ENCODE data around the gene GHRH. TPM values are rescaled to one million over a fixed set of nuclear protein-coding genes. Genes with fewer than 3 reads are reported as not detected.

GHRH gene
- total RNA-seq, 1 experiment from 2014 or later: 0.74 TPM

- DNase-seq (ENCODE audit: low spot score) (no peak), ATAC-seq (no peak)
- Mint-ChIP-seq H3K4me3 (no peak overlapping the region), H3K27ac (peak overlapping the region; percentile 89), H3K27me3 (ENCODE audit: low read depth) (no peaks in the 10 kb centered on the region), H3K4me1 (peaks cover 47% of the 10 kb centered on the region), H3K36me3 (peaks cover 86% of the 10 kb centered on the region), H3K9me3 (no peaks in the 10 kb centered on the region)
- CTCF ChIA-PET: interaction anchor here (1.1 to 2.7 kb wide), 2 partner anchors 32 to 36 kb away, joined by 3 to 23 read pairs; no protein-coding TSS in a partner anchor
- POLR2A ChIA-PET: interaction anchor here (2.5 kb wide), 1 partner anchor 49 kb away, joined by 9 read pairs; the partner anchor contains the start of genes MROH8 and RPN2
- TF ChIP-seq NFATC4 (CRISPR knock-in tag; IDR thresholded peaks at IDR 0.05): no peak
- TF ChIP-seq KAT7 (CRISPR knock-in tag; IDR thresholded peaks at IDR 0.05; ENCODE audit: borderline replicate concordance): no peak
- TF ChIP-seq, protein P1, sequence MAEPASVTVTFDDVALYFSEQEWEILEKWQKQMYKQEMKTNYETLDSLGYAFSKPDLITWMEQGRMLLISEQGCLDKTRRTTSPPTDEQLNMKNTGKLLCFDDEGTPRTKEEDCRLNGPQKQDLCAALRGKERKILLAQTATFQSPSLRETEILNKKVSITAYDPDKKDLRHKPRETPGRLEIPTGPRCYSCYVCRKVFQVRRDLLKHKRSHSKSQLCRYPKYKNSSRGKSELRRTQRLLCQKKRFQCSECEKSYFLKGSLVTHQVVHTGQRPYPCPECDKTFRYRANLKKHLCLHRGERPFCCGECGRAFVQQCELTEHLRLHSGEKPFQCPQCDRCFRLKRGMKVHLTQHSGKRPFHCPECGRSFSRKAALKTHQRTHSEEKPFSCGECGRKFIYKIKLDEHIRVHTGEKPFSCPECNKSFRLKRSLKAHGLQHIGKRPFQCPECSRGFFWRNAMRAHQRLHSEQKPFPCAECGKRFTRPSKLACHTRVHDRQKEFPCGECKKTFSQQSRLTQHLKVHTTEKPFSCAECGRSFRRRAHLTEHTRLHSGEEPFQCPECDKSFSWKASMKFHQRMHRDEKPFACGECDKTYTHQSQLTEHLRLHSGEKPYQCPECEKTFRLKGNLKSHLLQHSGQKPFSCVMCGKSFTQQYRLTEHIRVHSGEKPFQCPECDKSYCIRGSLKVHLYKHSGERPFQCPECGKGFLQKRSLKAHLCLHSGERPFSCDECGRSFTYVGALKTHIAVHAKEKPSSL (CRISPR knock-in tag; conservative IDR thresholded peaks at IDR 0.05): no peak
- no peak for TF ChIP-seq CDX4 (CRISPR knock-in tag; IDR thresholded peaks at IDR 0.05; ENCODE audit: borderline replicate concordance)
- no peak for TF ChIP-seq JAZF1 (CRISPR knock-in tag; IDR thresholded peaks at IDR 0.05)
- TF ChIP-seq, protein P2, sequence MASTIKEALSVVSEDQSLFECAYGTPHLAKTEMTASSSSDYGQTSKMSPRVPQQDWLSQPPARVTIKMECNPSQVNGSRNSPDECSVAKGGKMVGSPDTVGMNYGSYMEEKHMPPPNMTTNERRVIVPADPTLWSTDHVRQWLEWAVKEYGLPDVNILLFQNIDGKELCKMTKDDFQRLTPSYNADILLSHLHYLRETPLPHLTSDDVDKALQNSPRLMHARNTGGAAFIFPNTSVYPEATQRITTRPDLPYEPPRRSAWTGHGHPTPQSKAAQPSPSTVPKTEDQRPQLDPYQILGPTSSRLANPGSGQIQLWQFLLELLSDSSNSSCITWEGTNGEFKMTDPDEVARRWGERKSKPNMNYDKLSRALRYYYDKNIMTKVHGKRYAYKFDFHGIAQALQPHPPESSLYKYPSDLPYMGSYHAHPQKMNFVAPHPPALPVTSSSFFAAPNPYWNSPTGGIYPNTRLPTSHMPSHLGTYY (CRISPR knock-in tag; IDR thresholded peaks at IDR 0.05): no peak
- no peak for TF ChIP-seq SMAD3 (CRISPR knock-in tag; IDR thresholded peaks at IDR 0.05; ENCODE audit: borderline replicate concordance)
- TF ChIP-seq ZBTB21 (CRISPR knock-in tag; IDR thresholded peaks at IDR 0.05; ENCODE audit: borderline replicate concordance): no peak
- TF ChIP-seq FOXK1 (CRISPR knock-in tag; IDR thresholded peaks at IDR 0.05): no peak
- TF ChIP-seq, protein P3, sequence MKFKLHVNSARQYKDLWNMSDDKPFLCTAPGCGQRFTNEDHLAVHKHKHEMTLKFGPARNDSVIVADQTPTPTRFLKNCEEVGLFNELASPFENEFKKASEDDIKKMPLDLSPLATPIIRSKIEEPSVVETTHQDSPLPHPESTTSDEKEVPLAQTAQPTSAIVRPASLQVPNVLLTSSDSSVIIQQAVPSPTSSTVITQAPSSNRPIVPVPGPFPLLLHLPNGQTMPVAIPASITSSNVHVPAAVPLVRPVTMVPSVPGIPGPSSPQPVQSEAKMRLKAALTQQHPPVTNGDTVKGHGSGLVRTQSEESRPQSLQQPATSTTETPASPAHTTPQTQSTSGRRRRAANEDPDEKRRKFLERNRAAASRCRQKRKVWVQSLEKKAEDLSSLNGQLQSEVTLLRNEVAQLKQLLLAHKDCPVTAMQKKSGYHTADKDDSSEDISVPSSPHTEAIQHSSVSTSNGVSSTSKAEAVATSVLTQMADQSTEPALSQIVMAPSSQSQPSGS (CRISPR knock-in tag; IDR thresholded peaks at IDR 0.05; ENCODE audit: borderline replicate concordance, low read depth): no peak
- no peak for TF ChIP-seq ZNF138 (CRISPR knock-in tag; conservative IDR thresholded peaks at IDR 0.05)
- TF ChIP-seq CTCF (IDR thresholded peaks at IDR 0.05): no peak
- no peak for TF ChIP-seq TCF7 (CRISPR knock-in tag; IDR thresholded peaks at IDR 0.05; ENCODE audit: low read depth)
- TF ChIP-seq, protein P4, sequence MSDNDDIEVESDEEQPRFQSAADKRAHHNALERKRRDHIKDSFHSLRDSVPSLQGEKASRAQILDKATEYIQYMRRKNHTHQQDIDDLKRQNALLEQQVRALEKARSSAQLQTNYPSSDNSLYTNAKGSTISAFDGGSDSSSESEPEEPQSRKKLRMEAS (CRISPR knock-in tag; IDR thresholded peaks at IDR 0.05): no peak
- TF ChIP-seq IRF2 (CRISPR knock-in tag; IDR thresholded peaks at IDR 0.05; ENCODE audit: borderline replicate concordance, low read depth): no peak
Measured at GRCh38 chr20:37228082-37228481, 33.5 kb downstream of the GHRH start.

DNA sequence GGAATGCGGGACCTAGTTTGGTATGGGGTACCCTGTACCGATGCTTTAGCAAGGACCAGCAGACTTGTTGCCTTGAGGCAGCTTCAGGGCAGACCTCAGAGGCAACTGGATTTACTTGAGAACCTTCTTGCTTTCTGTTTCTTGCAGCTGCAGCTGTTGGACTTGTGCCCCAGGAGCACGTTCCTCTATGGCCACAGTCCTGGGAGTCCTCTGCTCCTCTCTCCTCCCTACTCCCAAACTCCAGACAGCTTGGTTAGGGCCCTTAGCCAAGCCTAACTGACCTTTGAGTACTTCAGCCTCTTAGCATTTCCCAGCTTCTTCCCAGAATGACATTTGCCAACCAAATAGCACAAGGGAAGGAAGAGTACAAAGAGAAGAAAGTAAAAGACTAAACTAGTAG, 34.7 kb downstream of the GHRH start:
- CTCF ChIA-PET: interaction anchor here (0.6 to 0.9 kb wide), 2 partner anchors 35 to 1564 kb away, joined by 3 read pairs; no protein-coding TSS in a partner anchor
- TF ChIP-seq, protein P5, sequence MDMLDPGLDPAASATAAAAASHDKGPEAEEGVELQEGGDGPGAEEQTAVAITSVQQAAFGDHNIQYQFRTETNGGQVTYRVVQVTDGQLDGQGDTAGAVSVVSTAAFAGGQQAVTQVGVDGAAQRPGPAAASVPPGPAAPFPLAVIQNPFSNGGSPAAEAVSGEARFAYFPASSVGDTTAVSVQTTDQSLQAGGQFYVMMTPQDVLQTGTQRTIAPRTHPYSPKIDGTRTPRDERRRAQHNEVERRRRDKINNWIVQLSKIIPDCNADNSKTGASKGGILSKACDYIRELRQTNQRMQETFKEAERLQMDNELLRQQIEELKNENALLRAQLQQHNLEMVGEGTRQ (CRISPR knock-in tag; IDR thresholded peaks at IDR 0.05): no peak
- TF ChIP-seq ZNF671 (CRISPR knock-in tag; IDR thresholded peaks at IDR 0.05) (no peak), ZNF219 (CRISPR knock-in tag; IDR thresholded peaks at IDR 0.05; ENCODE audit: borderline replicate concordance) (no peak), ZNF416 (CRISPR knock-in tag; IDR thresholded peaks at IDR 0.05) (no peak), E2F4 (CRISPR knock-in tag; IDR thresholded peaks at IDR 0.05; ENCODE audit: borderline replicate concordance, low read depth) (no peak), ZNF138 (CRISPR knock-in tag; conservative IDR thresholded peaks at IDR 0.05) (no peak), PRRX2 (CRISPR knock-in tag; IDR thresholded peaks at IDR 0.05) (no peak), ZNF263 (CRISPR knock-in tag; IDR thresholded peaks at IDR 0.05; ENCODE audit: low read depth) (no peak), ZNF423 (CRISPR knock-in tag; IDR thresholded peaks at IDR 0.05) (no peak), NR2C2 (CRISPR knock-in tag; IDR thresholded peaks at IDR 0.05) (no peak)
- TF ChIP-seq, protein P6, sequence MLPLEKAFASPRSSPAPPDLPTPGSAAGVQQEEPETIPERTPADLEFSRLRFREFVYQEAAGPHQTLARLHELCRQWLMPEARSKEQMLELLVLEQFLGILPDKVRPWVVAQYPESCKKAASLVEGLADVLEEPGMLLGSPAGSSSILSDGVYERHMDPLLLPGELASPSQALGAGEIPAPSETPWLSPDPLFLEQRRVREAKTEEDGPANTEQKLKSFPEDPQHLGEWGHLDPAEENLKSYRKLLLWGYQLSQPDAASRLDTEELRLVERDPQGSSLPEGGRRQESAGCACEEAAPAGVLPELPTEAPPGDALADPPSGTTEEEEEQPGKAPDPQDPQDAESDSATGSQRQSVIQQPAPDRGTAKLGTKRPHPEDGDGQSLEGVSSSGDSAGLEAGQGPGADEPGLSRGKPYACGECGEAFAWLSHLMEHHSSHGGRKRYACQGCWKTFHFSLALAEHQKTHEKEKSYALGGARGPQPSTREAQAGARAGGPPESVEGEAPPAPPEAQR (CRISPR knock-in tag; IDR thresholded peaks at IDR 0.05): no peak

More for the DNA sequence above, 34.7 kb downstream of the GHRH start:
- Mint-ChIP-seq H3K27me3 (ENCODE audit: low read depth) (no peaks in the 10 kb centered on the region), H3K27ac (peak overlapping the region; percentile 89; the same call in 1 of the 2 replicates), H3K36me3 (peaks cover 78% of the 10 kb centered on the region), H3K4me3 (no peak overlapping the region), H3K4me1 (peaks cover 55% of the 10 kb centered on the region), H3K9me3 (no peaks in the 10 kb centered on the region)
- POLR2A ChIA-PET: no interaction called here
- no peak for ATAC-seq
- no peak for DNase-seq (ENCODE audit: low spot score)
